ENCODE data around the gene DMD.

Gene DMD

GRCh38 chrX:32451954-32452695 is 759.2 kb downstream of the DMD start:
- no peak for DNase-seq

DNA sequence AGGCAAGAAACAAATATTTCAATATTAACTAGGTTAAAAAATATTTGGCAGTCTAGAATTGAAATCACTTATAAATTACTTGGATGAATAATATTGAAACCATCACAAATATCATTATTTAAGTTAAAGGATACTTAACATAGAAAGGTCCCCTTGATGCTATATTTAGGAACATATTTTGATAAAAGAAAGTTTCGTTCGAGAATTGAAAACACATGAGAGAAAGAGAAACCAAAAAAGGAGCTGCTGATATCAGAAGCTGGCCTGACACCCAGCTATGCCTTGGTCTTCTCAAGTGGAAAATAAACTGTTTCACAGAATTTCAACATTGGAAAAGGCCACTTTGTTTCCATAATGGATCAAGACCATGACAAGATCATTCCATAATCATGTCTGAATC is 762.4 kb downstream of the DMD start:
- DNase-seq = no peak

- peak in 1 of 2 experiments; percentile 13 for DNase-seq
Measured at GRCh38 chrX:32448320-32448719, 763.0 kb downstream of the DMD start.

GRCh38 chrX:32447640-32448039 is 763.7 kb downstream of the DMD start:
- no peak for DNase-seq

GRCh38 chrX:32443841-32444240 is 767.5 kb downstream of the DMD start:
- no peak for DNase-seq

DNA sequence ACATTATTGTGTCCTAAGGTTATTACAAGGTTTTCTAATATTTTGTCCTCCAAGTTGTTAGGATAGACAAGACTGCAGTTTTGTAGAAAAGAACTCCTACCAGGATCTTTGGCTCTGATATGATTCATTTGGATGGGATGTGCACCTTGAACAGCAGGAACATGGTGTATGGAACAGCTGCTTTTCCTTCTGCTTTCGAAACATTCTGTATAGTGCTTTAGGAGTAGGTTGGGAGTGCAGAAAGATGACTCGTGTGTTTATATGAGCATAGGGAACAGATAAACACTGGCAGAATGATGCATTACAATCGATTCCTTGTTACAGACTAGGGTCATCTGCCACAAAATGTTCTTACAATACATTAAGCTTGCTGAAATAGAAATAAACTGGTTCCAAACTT is 790.1 kb downstream of the DMD start:
- DNase-seq = no peak

GRCh38 chrX:32408389-32408788 is 803.0 kb downstream of the DMD start:
- peak in 1 of 2 experiments; percentile 14 for DNase-seq

- no peak for DNase-seq
Measured at GRCh38 chrX:32397562-32398216, 813.7 kb downstream of the DMD start.

DNA sequence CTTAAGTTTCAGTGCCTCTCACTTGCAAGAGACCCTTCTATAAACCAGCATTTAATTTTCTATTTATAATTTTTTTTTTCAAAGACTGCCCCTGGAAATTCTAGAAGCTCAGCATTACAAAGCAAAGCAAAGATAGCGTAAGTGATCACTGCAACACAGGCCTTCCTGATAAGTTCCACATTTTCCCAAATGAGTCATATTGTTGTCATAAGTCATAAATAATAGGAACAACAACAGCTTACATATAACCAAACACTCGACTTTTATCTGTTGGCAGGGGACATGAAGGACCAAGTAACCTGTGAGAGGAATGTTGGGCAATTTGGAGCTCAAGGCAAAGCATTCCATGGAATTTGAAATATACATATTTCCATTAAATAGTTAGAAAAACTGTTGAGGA is 815.5 kb downstream of the DMD start:
- DNase-seq = no peak

GRCh38 chrX:32392655-32393054 is 818.7 kb downstream of the DMD start:
- DNase-seq = no peak

GRCh38 chrX:32370456-32371205 is 840.7 kb downstream of the DMD start:
- DNase-seq = no peak

DNA sequence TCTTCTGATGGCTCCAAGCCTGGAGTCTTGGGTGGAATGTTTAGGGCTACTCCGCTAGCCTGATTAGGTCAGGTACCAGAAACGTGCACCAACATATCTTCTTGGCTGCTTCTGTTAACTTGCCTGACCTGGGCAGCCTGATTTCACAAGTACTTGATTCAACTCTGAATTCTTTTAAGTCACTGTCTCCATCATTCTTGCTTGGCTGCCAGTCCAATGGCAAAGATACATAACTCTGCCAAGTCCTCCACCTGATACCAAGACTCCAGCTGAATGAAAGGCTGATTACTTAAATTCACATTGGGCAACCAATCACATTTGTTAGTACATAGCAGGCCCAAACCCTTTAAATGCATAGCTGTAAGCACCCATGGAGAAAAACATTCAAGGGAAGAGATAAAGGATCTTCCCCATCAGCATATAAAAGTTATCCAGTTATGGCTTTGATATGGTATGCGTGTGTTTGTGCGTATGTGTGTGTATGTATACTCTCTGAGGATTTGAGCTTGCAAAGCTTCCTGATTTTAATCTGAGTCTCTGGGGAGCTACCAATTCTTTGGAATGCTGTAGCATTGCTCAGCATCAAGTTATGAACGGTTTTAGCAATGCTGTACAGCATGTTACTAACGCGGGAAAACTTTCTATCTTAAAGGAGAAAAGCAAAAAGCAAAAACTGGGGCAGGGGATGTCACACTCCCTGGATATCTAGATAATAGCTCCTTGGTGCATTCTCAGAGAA is 917.2 kb downstream of the DMD start:
- DNase-seq = no peak

GRCh38 chrX:32289356-32289755 is 922.0 kb downstream of the DMD start:
- no peak for DNase-seq

- DNase-seq = no peak
Measured at GRCh38 chrX:32281853-32282252, 929.5 kb downstream of the DMD start.

DNA sequence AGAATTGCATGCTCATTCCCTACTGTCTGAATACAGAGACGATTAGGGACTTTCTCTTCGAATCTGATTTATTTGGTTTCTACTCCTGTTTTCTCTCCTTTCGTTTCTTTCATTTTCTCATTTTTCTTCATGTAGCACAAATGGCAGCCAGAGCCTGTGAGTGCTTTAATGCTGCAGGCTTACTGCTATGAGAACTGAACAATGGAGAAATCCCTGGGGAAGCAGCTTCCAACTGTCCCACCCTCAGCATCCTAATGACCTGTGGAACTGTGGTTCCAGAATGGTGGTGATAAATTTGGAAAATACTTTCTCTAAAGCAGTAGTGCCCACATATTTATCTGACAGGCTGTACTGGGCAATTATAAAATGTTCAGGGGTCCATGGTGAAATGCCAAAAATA is 930.4 kb downstream of the DMD start:
- DNase-seq = no peak

- DNase-seq = no peak
Measured at GRCh38 chrX:32280489-32280888, 930.9 kb downstream of the DMD start.

DNA sequence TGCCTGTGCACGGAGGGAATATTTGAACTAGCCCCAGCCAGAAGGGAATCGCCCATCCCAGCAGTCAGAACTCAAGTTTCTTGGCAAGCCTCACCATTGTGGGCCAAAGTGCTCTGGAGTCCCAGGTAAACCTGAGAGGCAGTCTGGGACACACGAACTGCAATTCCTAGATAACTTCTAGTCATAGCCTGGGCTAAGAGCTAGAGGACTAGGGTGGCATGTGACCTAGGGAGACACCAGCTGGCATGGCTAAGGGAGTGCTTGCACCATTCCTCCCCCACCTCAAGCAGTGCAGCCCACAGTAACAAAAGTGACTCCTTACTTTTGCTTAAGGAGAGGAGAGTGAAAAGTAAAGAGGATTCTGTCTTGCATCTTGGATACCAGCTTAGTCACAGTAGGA is 935.2 kb downstream of the DMD start:
- no peak for DNase-seq

- DNase-seq = no peak
Measured at GRCh38 chrX:32269866-32270265, 941.5 kb downstream of the DMD start.

- DNase-seq = no peak
Measured at GRCh38 chrX:32268207-32268606, 943.1 kb downstream of the DMD start.

DNA sequence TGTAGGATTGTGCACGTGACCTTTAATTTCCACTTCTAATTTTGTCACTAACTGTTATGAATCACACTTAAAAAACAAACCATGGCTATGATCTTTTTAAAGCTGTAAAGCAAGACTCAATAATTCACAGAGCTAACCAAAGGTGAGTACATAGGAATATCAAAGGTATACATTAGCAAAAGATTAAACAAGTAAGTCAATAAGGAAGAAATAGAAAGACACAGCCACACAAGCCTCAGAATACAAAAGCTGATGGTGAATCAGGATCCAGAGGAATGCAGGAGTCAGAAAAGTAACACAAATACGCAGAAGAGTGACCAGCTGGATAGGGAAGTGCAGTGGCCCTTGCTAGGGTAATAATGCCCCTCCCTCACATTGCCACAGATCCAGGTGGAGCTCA is 943.6 kb downstream of the DMD start:
- DNase-seq = no peak

GRCh38 chrX:32246675-32247074 is 964.7 kb downstream of the DMD start:
- DNase-seq = peak in 1 of 2 experiments; percentile 16

GRCh38 chrX:32195611-32196010 is 1015.7 kb downstream of the DMD start:
- DNase-seq = no peak

- DNase-seq = no peak
Measured at GRCh38 chrX:32191316-32191715, 1020.0 kb downstream of the DMD start.

Data from activated T-cell treated with anti-CD3 and anti-CD28 coated beads, Interleukin-2, amount 50 U/mL, for 48 hours (primary cell).